Measurements from ENCODE around the gene SHC2. TPM values are rescaled to one million over a fixed set of nuclear protein-coding genes. Genes with fewer than 3 reads are reported as not detected.

Gene SHC2
- total and polyA plus RNA-seq, 9 of the 15 experiments (the other 6 are each of a cell fraction or from before 2014, with no cell fraction given) = 0.14 to 0.36 (median 0.17) TPM; not detected in 5

- TF ChIP-seq MAX (CRISPR knock-in tag; IDR thresholded peaks at IDR 0.05) (peak; percentile 73), FOXA3 (CRISPR knock-in tag; conservative IDR thresholded peaks at IDR 0.05 in 1 of 2, IDR thresholded peaks at IDR 0.05 in 1 of 2) (0 out of 4 replicates have a peak, but pooled peaks of 1 of the 2 experiments have one; percentile 19), ZNF282 (CRISPR knock-in tag; IDR thresholded peaks at IDR 0.05) (peak; percentile 15; the same call in 1 of the 2 replicates), GATAD2B (IDR thresholded peaks at IDR 0.05; ENCODE audit: borderline replicate concordance) (peak; percentile 97), ZNF512 (tag; IDR thresholded peaks at IDR 0.05) (no peak), SOX6 (IDR thresholded peaks at IDR 0.05) (peak; percentile 68), PCBP2 (IDR thresholded peaks at IDR 0.05; ENCODE audit: low read depth, low read length, poor library complexity, severe bottlenecking) (no peak), MAFG (tag; conservative IDR thresholded peaks at IDR 0.05) (no peak), FOXJ2 (tag; IDR thresholded peaks at IDR 0.05) (peak; percentile 83; the same call in 1 of the 2 replicates), NCOA6 (IDR thresholded peaks at IDR 0.05) (no peak), CREB1 (IDR thresholded peaks at IDR 0.05) (peak; percentile 68), CREB1 (CRISPR knock-in tag; IDR thresholded peaks at IDR 0.05) (peak; percentile 51), HCFC1 (IDR thresholded peaks at IDR 0.05; ENCODE audit: low read depth, low read length) (peak; percentile 100), MEIS2 (IDR thresholded peaks at IDR 0.05; ENCODE audit: partially characterized antibody) (peak; percentile 40), PTTG1 (tag; IDR thresholded peaks at IDR 0.05; ENCODE audit: low read depth) (no peak), NCOR1 (IDR thresholded peaks at IDR 0.05) (peak; percentile 23; the same call in 1 of the 2 replicates)
- TF ChIP-seq, protein P1, sequence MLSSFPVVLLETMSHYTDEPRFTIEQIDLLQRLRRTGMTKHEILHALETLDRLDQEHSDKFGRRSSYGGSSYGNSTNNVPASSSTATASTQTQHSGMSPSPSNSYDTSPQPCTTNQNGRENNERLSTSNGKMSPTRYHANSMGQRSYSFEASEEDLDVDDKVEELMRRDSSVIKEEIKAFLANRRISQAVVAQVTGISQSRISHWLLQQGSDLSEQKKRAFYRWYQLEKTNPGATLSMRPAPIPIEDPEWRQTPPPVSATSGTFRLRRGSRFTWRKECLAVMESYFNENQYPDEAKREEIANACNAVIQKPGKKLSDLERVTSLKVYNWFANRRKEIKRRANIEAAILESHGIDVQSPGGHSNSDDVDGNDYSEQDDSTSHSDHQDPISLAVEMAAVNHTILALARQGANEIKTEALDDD (IDR thresholded peaks at IDR 0.05) = no peak
- TF ChIP-seq, protein P2, sequence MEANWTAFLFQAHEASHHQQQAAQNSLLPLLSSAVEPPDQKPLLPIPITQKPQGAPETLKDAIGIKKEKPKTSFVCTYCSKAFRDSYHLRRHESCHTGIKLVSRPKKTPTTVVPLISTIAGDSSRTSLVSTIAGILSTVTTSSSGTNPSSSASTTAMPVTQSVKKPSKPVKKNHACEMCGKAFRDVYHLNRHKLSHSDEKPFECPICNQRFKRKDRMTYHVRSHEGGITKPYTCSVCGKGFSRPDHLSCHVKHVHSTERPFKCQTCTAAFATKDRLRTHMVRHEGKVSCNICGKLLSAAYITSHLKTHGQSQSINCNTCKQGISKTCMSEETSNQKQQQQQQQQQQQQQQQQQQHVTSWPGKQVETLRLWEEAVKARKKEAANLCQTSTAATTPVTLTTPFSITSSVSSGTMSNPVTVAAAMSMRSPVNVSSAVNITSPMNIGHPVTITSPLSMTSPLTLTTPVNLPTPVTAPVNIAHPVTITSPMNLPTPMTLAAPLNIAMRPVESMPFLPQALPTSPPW (CRISPR knock-in tag; IDR thresholded peaks at IDR 0.05) = peak; percentile 96
- TF ChIP-seq, protein P3, sequence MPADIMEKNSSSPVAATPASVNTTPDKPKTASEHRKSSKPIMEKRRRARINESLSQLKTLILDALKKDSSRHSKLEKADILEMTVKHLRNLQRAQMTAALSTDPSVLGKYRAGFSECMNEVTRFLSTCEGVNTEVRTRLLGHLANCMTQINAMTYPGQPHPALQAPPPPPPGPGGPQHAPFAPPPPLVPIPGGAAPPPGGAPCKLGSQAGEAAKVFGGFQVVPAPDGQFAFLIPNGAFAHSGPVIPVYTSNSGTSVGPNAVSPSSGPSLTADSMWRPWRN (IDR thresholded peaks at IDR 0.05; ENCODE audit: low read depth) = no peak
- TF ChIP-seq, protein P4, sequence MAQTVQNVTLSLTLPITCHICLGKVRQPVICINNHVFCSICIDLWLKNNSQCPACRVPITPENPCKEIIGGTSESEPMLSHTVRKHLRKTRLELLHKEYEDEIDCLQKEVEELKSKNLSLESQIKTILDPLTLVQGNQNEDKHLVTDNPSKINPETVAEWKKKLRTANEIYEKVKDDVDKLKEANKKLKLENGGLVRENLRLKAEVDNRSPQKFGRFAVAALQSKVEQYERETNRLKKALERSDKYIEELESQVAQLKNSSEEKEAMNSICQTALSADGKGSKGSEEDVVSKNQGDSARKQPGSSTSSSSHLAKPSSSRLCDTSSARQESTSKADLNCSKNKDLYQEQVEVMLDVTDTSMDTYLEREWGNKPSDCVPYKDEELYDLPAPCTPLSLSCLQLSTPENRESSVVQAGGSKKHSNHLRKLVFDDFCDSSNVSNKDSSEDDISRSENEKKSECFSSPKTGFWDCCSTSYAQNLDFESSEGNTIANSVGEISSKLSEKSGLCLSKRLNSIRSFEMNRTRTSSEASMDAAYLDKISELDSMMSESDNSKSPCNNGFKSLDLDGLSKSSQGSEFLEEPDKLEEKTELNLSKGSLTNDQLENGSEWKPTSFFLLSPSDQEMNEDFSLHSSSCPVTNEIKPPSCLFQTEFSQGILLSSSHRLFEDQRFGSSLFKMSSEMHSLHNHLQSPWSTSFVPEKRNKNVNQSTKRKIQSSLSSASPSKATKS (CRISPR knock-in tag; IDR thresholded peaks at IDR 0.05) = no peak
Observed at GRCh38 chr19:488505-489417, 27.9 kb upstream of the SHC2 start (continued).

All from K562 (cell line).